Motor neuron (in vitro differentiated cells): ENCODE results near the gene GGT6. TPM values are rescaled to one million over a fixed set of nuclear protein-coding genes. Genes with fewer than 3 reads are reported as not detected.

Experiments
- total RNA-seq, 8 experiments: library from RNA; unstranded; fragments of 300-600 nt; gene quantifications; 2 replicates each; pipeline versions ENCODE4 v1.2.3 to v1.2.4, GENCODE V29; 2022

The GGT6 gene
- total RNA-seq, 8 experiments from 2014 or later = 0.13 to 1.00 (median 0.20) TPM; not detected in 1

Other genes starting within 250 kb of the GGT6 start
- gene UBE2G1, start 193.9 kb downstream of the GGT6 start, total RNA-seq = 10 to 100 TPM; 22.2 to 43.2 (median 30.4) TPM
- under 1 TPM in 4 of 8 experiments, not detected in 4; 0.05 to 0.66 (median 0.49) TPM for gene SPNS3, start 126.6 kb downstream of the GGT6 start, total RNA-seq
- gene SPNS2, start 61.7 kb downstream of the GGT6 start, total RNA-seq = 10 to 100 TPM in 4 of 8 experiments, 1 to 10 TPM in 4; 2.2 to 25.6 (median 11.6) TPM
- gene MYBBP1A, start 5.2 kb downstream of the GGT6 start, total RNA-seq = 100 to 1,000 TPM in 2 of 8 experiments, 10 to 100 TPM in 6; 25.8 to 111 (median 38.2) TPM
- 10 to 100 TPM in 1 of 8 experiments, 1 to 10 TPM in 3, under 1 TPM in 4; 0.20 to 13.5 (median 0.82) TPM for gene SMTNL2, start 24.0 kb upstream of the GGT6 start, total RNA-seq
- 1,000 to 10,000 TPM in 3 of 8 experiments, 1 to 10 TPM in 1, under 1 TPM in 3, not detected in 1; 0.07 to 3,411 (median 2.2) TPM for gene ALOX15, start 81.1 kb upstream of the GGT6 start, total RNA-seq
- gene PELP1, start 143.6 kb upstream of the GGT6 start, total RNA-seq = 10 to 100 TPM; 23.2 to 52.6 (median 42.7) TPM
- gene ARRB2, start 150.1 kb upstream of the GGT6 start, total RNA-seq = 10 to 100 TPM in 7 of 8 experiments, 1 to 10 TPM in 1; 7.0 to 37.9 (median 27.5) TPM
- 10 to 100 TPM; 16.4 to 38.7 (median 22.3) TPM for gene MED11, start 170.9 kb upstream of the GGT6 start, total RNA-seq
- gene ZMYND15, start 179.3 kb upstream of the GGT6 start, total RNA-seq = 1 to 10 TPM in 1 of 8 experiments, under 1 TPM in 6, not detected in 1; 0.14 to 1.1 (median 0.51) TPM
- gene CXCL16, start 179.4 kb upstream of the GGT6 start, total RNA-seq = 10 to 100 TPM in 2 of 8 experiments, 1 to 10 TPM in 3, under 1 TPM in 3; 0.46 to 10.8 (median 3.8) TPM
- not detected for gene TM4SF5, start 211.3 kb upstream of the GGT6 start, total RNA-seq
- gene VMO1, start 225.8 kb upstream of the GGT6 start, total RNA-seq = 1 to 10 TPM in 4 of 8 experiments, under 1 TPM in 2, not detected in 2; 0.27 to 4.3 (median 1.5) TPM
- under 1 TPM in 3 of 8 experiments, not detected in 5; 0.27 to 0.71 (median 0.65) TPM for gene GLTPD2, start 228.4 kb upstream of the GGT6 start, total RNA-seq
- 100 to 1,000 TPM; 112 to 215 (median 160) TPM for gene PSMB6, start 235.6 kb upstream of the GGT6 start, total RNA-seq
- 10 to 100 TPM in 4 of 8 experiments, 1 to 10 TPM in 4; 4.3 to 28.6 (median 11.4) TPM for gene PLD2, start 246.6 kb upstream of the GGT6 start, total RNA-seq